Panc1 (cell line): Measurements from ENCODE around the gene CLPSL2. TPM values are rescaled to one million over a fixed set of nuclear protein-coding genes. Genes with fewer than 3 reads are reported as not detected.

Experiments used
- ATAC-seq: fragments of 200-7000 bp; cut with Tn5 transposase; 2 replicates; pipeline ENCODE4 v1.9.1; 2020; ENCODE audit warnings: mild to moderate bottlenecking, moderate library complexity
- BruUV-seq: library from RNA; stranded (reverse); fragments of 400-500 nt; replicated peaks from 2 replicates; lab custom pipeline; 2021; lab: Mats Ljungman, UMichigan
- CTCF ChIA-PET: fragments of 300-600 bp; sonication (Branson Sonifier 250); formaldehyde crosslinking; loops from one replicate; lab custom pipeline; 2022; ENCODE audit warnings: antibody characterized with exemption; lab: Charles Lee
- POLR2A ChIA-PET: fragments of 300-600 bp; sonication (Branson Sonifier 250); formaldehyde crosslinking; loops from one replicate; lab custom pipeline; 2022; ENCODE audit warnings: antibody characterized with exemption; lab: Charles Lee
- DNase-seq: peaks from one replicate; pipeline ENCODE4 v3.0.0-alpha.2; 2010; ENCODE audit warnings: low read depth, low spot score
- H3K27ac ChIP-seq: 2 replicates; pipeline ENCODE4 v1.5.1; 2011; ENCODE audit warnings: mild to moderate bottlenecking, low read length, inconsistent platforms
- H3K27me3 ChIP-seq: fragments of 200-500 bp; sonication (Bioruptor generic); 2 replicates; pipeline ENCODE4 v1.6.0; 2014; ENCODE audit warnings: low read length, inconsistent platforms; ENCODE audit not compliant: control insufficient read depth, insufficient read depth
- H3K36me3 ChIP-seq: fragments of 200-500 bp; sonication (Bioruptor generic); 2 replicates; pipeline ENCODE4 v1.5.1; 2014; ENCODE audit warnings: inconsistent platforms, mild to moderate bottlenecking, low read length, moderate library complexity; ENCODE audit not compliant: control insufficient read depth, insufficient read depth
- H3K4me1 ChIP-seq: 2 replicates; pipeline ENCODE4 v1.5.1; 2011; ENCODE audit warnings: inconsistent platforms, mild to moderate bottlenecking, low read length, moderate library complexity; ENCODE audit not compliant: control insufficient read depth, insufficient read depth
- H3K4me3 ChIP-seq, 2 experiments: 2 replicates each; pipeline ENCODE4 v1.5.1; 2011 to 2012; ENCODE audit warnings: low read depth in 2 of 2, low read length in 2 of 2, mild to moderate bottlenecking in 2 of 2, inconsistent platforms in 1 of 2, moderate library complexity in 1 of 2
- H3K9me3 ChIP-seq: fragments of 200-500 bp; sonication (Bioruptor generic); 2 replicates; pipeline ENCODE4 v1.5.1; 2014; ENCODE audit warnings: low read depth, mild to moderate bottlenecking, inconsistent platforms, low read length, moderate library complexity; ENCODE audit not compliant: control insufficient read depth, insufficient read depth
- POLR2AphosphoS5 ChIP-seq: IDR thresholded peaks from 2 replicates; pipeline ENCODE4 v1.6.1; 2012; ENCODE audit warnings: mild to moderate bottlenecking, low read depth, low read length, moderate library complexity
- SIN3A ChIP-seq: IDR thresholded peaks from 2 replicates; pipeline ENCODE4 v1.6.1; 2012; ENCODE audit warnings: low read depth, mild to moderate bottlenecking, low read length, moderate library complexity, borderline replicate concordance; ENCODE audit not compliant: insufficient read depth
- TCF7L2 ChIP-seq: IDR thresholded peaks from 2 replicates; pipeline ENCODE4 v1.6.1; 2011; ENCODE audit warnings: mild to moderate bottlenecking, low read depth, low read length, inconsistent platforms
- in situ Hi-C: cut with HindIII; loops from 2 replicates; pipeline ENCODE4 v1.10.0; 2016; ENCODE audit warnings: low sequenced_read_pairs, low pct_unique_long_range_greater_than_20kb
- intact Hi-C: fragments of 100-400 bp; cut with micrococcal nuclease; formaldehyde crosslinking; loops from one replicate; pipeline ENCODE4 v1.10.0; 2022; ENCODE audit not compliant: unreplicated experiment
- total RNA-seq: library from RNA; stranded (reverse); gene quantifications from one replicate; pipeline ENCODE4 v1.2.1, GENCODE V29; 2021; ENCODE audit not compliant: unreplicated experiment
- TF ChIP-seq, protein P1 (sequence below), 2 experiments: IDR thresholded peaks; 2 replicates each; pipeline ENCODE4 v1.6.1; 2011 to 2012; ENCODE audit warnings: low read depth in 2 of 2, control low read depth in 1 of 2, low read length in 1 of 2, mild to moderate bottlenecking in 1 of 2, moderate library complexity in 1 of 2; ENCODE audit not compliant: insufficient read depth in 1 of 2
- TF ChIP-seq, protein P2 (sequence below): fragments of 450-650 bp; IDR thresholded peaks from 2 replicates; pipeline ENCODE4 v1.5.1; 2017; ENCODE audit warnings: mild to moderate bottlenecking

CLPSL2 gene
- total RNA-seq, 1 experiment from 2014 or later = 0.57 TPM

DNA sequence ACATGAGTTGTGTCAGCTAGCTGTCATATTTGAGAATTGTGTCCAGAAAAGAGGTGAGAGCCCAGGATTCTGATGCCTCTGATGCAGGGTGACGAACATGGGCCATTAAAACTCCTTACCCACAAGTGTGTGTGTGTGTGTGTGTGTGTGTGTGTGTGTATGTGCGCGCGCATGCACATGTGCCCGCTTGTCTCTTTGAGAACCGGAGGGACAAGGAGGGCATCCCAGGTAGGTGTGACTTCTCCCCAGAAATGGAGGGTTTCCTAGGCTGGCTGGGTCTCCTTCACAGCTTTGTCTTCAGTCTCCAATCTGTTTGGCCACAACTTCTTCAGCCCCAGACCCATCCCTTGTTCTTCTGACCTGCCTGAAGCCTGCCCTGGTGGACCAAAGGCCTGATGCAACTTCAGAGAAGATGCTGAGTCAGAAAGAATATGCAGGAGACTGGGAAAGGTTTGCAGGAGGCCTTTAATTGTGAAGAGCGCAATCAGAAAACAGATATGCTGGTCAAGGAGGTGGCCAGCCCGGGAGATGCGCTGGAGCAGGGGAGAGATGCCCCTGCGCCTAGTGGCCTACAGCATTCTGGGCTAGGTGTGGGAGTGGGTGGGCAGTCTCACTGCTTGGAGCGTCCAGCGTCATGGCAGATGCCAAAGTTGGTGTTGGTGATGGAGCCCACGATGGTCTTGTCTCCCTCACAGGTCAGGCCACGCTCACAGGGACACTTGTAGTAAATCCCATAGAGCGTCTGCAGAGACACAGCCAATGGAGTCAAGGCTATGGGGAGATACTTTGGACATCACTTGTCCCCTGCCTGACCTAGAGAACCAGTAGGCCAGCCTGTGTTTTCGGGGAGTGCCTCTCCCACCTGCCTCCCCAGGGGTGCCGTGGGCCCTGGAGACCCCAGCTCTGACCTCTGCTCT, 18.4 kb downstream of the CLPSL2 start:
- Histone ChIP-seq H3K4me3 (no peak overlapping the region), H3K27ac (no peak overlapping the region), H3K4me1 (no peaks in the 10 kb centered on the region), H3K36me3 (no peaks in the 10 kb centered on the region), H3K27me3 (0 out of 2 replicates have a peak, but pooled peaks cover 3% of the 10 kb centered on the region), H3K9me3 (no peaks in the 10 kb centered on the region)
- DNase-seq (no peak), ATAC-seq (0 out of 2 replicates have a peak, but pooled peaks have one; percentile 28)
- no TSS peak for BruUV-seq
- intact Hi-C loops (no loop called here), in situ Hi-C loops (no loop called here)
- TF ChIP-seq POLR2AphosphoS5 (no peak), TCF7L2 (no peak), SIN3A (no peak)
- TF ChIP-seq, protein P1, sequence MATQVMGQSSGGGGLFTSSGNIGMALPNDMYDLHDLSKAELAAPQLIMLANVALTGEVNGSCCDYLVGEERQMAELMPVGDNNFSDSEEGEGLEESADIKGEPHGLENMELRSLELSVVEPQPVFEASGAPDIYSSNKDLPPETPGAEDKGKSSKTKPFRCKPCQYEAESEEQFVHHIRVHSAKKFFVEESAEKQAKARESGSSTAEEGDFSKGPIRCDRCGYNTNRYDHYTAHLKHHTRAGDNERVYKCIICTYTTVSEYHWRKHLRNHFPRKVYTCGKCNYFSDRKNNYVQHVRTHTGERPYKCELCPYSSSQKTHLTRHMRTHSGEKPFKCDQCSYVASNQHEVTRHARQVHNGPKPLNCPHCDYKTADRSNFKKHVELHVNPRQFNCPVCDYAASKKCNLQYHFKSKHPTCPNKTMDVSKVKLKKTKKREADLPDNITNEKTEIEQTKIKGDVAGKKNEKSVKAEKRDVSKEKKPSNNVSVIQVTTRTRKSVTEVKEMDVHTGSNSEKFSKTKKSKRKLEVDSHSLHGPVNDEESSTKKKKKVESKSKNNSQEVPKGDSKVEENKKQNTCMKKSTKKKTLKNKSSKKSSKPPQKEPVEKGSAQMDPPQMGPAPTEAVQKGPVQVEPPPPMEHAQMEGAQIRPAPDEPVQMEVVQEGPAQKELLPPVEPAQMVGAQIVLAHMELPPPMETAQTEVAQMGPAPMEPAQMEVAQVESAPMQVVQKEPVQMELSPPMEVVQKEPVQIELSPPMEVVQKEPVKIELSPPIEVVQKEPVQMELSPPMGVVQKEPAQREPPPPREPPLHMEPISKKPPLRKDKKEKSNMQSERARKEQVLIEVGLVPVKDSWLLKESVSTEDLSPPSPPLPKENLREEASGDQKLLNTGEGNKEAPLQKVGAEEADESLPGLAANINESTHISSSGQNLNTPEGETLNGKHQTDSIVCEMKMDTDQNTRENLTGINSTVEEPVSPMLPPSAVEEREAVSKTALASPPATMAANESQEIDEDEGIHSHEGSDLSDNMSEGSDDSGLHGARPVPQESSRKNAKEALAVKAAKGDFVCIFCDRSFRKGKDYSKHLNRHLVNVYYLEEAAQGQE (IDR thresholded peaks at IDR 0.05; ENCODE audit: insufficient read depth in 1 of 2, low read depth in 2 of 2, low read length in 1 of 2) = no peak
- TF ChIP-seq, protein P2, sequence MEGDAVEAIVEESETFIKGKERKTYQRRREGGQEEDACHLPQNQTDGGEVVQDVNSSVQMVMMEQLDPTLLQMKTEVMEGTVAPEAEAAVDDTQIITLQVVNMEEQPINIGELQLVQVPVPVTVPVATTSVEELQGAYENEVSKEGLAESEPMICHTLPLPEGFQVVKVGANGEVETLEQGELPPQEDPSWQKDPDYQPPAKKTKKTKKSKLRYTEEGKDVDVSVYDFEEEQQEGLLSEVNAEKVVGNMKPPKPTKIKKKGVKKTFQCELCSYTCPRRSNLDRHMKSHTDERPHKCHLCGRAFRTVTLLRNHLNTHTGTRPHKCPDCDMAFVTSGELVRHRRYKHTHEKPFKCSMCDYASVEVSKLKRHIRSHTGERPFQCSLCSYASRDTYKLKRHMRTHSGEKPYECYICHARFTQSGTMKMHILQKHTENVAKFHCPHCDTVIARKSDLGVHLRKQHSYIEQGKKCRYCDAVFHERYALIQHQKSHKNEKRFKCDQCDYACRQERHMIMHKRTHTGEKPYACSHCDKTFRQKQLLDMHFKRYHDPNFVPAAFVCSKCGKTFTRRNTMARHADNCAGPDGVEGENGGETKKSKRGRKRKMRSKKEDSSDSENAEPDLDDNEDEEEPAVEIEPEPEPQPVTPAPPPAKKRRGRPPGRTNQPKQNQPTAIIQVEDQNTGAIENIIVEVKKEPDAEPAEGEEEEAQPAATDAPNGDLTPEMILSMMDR = no peak
- POLR2A ChIA-PET = interaction anchor here (0.6 to 0.7 kb wide), 2 partner anchors 15 to 458 kb away, joined by 4 to 6 read pairs; no protein-coding TSS in a partner anchor
- CTCF ChIA-PET = interaction anchor here (0.6 kb wide), 1 partner anchor 85 kb away, joined by 5 read pairs; no protein-coding TSS in a partner anchor

DNA sequence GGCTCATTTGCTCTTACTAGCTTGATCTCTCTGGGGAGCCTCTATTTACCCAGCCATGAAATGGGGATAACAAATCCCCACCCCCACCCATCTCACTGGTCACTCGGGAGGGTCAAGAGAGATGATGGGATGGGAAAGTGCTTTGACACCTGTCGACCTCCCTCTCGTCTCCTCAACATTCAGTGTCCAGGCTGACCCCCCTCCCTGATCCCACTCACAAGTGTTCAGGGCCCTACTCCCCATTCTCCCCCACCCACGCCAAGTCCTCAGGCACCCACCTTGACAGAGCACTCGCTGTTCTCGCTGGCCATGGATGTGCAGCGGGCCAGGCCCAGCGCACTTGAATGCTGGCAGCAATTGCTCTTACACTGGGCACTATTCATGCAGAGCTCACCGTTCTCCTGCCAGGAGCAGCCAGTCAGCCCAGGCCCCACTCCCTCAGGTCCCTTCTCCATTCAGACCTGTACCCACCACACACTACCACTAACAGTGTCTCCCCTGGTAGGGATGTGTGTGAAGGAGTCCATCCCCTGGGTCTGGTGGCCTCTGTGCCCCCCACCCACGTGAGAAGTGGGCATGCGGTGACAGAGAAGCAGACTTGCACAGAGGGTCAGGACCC, 19.2 kb downstream of the CLPSL2 start:
- H3K4me1 ChIP-seq = no peaks in the 10 kb centered on the region
- H3K4me3 ChIP-seq = no peak overlapping the region
- in situ Hi-C loops (no loop called here), intact Hi-C loops (no loop called here)
- H3K27me3 ChIP-seq = no peaks in the 10 kb centered on the region
- no peak; the same call in 1 of the 2 replicates for ATAC-seq
- ChIA-PET POLR2A (no interaction called here), CTCF (no interaction called here)
- no TSS peak for BruUV-seq
- DNase-seq = no peak
- H3K36me3 ChIP-seq = no peaks in the 10 kb centered on the region
- H3K9me3 ChIP-seq = no peaks in the 10 kb centered on the region
- TF ChIP-seq POLR2AphosphoS5 = no peak
- TF ChIP-seq, protein P1 (IDR thresholded peaks at IDR 0.05; ENCODE audit: insufficient read depth in 1 of 2, low read depth in 2 of 2, low read length in 1 of 2) = no peak
- TF ChIP-seq TCF7L2 = no peak
- TF ChIP-seq, protein P2 = no peak
- no peak for TF ChIP-seq SIN3A
- no peak overlapping the region for H3K27ac ChIP-seq
